ENCODE measurements around the gene SARS2.
"Not testable (repeated sequence)": the region's sequence is repeated elsewhere in the genome, so short reads cannot be mapped to it uniquely, and the experiment has no call there.

The SARS2 gene

GRCh38 chr19:38889803-38890202, 40.8 kb downstream of the SARS2 start:
- DNase-seq, result no peak

- no peak for DNase-seq
These were observed 41.7 kb downstream of the SARS2 start for GRCh38 chr19:38888876-38889275.

GRCh38 chr19:38884691-38885090, 45.9 kb downstream of the SARS2 start:
- not testable (repeated sequence) for DNase-seq

- no peak for DNase-seq
These were observed 47.3 kb downstream of the SARS2 start for GRCh38 chr19:38883286-38883685.

DNA sequence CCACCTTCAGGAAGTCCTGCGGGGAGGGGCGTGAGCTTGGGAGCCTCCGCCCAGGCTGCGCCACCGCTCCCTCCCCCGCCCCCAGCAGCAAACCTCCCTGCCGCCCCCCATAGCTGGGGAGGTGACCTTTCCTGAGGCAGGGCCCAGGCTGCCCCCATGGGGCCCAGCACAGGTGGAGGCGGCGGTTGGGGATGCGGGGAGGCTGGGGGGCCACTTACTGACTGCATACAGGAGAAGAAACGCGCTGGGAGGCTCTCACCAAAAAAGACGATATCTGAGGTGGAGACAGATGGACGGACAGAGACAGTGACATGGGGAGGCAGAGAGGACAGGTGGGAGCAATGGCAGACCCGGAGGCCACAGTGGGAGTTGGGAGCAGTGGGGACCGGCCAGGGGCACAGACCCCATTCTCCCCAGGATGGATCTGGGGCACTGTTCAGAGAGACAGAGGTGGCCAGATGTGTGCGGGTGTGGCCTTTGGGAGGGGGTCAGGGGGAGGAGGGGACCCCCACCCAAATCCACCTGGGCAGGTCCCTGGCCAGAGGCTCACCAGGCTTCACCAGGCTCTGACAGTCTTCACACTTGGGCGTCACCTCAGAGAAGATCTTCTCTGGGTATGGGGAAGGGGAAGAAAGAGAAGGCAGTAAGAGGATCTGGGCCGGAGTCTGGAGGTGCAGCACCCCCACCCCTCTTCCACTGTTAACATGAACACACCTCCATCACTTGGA, 49.5 kb downstream of the SARS2 start:
- DNase-seq, result no peak

DNA sequence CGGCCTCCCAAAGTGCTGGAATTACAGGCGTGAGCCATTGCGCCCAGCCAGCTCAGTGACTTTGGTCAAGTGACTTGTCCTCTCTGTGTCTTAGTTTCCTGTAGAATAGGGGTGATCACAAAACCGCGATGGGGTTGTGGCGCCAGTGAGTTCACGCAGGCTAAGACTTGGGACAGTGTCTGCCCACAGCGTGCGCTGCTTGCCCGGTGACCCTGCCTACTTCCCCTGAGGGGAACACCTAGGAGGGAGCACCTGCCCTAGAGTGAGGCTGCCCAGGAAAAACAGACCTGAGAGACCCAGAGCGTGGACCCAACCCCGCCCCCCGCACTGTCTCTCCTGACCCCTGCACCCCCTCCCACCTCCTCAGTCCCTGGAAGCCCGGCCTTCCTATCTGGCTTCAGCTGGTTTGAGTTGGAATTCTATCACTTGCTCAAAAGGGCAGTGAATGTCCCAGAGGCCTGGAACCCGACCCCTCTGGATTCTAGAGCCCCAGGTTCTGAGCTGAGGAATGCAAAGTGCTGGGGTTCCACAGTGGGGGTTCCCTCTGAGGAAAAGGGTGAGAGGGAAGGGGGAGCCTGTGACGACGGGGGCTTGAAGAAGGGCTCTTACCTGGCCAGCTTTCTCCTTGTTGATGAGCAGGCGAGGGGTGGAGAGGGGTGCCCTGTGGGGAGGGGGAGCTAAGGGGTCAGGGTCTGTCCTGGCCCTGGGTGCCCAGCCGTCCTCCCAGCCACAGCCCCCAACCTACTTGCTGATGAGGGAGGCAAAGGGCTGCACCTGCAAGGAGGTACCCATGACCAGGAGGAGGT, 50.3 kb downstream of the SARS2 start:
- DNase-seq, result no peak

DNA sequence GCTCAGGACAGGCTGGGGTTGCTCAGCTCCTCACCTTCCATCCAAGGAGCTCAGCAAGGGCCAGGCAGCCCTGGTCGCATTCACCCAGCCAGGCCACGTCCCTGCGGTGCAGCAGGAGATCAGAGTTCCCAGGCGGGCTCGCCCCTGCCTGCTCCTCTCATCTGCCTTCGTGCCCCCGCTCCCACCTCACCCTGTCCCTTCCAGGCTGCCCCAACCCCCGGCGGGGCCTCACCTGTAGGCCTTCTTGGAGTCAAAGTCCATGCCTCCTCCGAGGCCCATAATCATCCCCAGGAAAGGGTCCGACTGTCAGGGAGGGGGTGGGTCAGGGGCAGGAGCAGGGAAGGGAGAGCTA, 51.2 kb downstream of the SARS2 start:
- no peak for DNase-seq

GRCh38 chr19:38878575-38879399, 51.8 kb downstream of the SARS2 start:
- no peak for DNase-seq

- DNase-seq, result peak; percentile 78
These were observed 52.6 kb downstream of the SARS2 start, which contains the start of gene RINL for GRCh38 chr19:38877781-38878574. Gene RINL, minus strand, starts transcription at chr19:38878275. Its CDS starts 1,533 bp downstream, at chr19:38876742.

DNA sequence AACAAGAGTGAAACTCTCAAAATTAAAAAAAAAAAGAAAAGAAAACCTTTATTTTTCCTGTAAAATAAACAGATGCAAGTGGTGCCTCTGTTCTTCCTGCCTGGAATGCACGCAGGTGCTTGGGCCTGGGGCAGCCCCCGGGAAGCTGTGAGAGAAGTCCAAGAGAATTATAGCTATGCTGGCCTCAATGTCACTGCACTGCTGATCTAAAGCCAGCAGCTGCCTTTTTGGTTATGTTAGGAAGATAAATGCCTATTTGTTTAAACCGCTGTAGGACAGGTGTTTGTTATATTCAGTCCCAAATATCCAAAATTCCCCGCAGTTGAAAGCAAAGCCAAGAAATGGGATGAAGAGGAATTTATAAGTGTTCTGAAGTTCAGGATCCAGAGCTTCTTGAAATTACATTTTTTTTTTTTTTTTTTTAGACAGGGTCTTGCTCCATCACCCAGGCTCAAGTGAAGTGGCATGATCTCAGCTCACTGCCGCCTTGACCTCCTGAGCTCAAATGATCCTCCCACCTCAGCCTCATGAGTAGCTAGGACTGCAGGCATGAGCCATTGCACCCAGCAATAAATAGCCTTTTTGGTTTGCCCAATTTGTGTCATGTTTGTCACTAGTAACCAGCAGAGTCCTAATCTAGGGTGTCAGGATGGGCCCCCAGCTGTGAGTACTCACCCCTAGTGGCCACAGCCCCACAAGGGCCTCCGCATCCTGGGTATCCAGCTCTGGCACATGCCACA, 54.7 kb downstream of the SARS2 start:
- DNase-seq, result no peak

- DNase-seq, result not testable (repeated sequence)
These were observed 57.2 kb downstream of the SARS2 start for GRCh38 chr19:38873400-38873799.

- DNase-seq, result no peak
These were observed 60.0 kb downstream of the SARS2 start for GRCh38 chr19:38870612-38871011.

GRCh38 chr19:38869836-38870607, 60.5 kb downstream of the SARS2 start:
- DNase-seq, result peak; percentile 92

DNA sequence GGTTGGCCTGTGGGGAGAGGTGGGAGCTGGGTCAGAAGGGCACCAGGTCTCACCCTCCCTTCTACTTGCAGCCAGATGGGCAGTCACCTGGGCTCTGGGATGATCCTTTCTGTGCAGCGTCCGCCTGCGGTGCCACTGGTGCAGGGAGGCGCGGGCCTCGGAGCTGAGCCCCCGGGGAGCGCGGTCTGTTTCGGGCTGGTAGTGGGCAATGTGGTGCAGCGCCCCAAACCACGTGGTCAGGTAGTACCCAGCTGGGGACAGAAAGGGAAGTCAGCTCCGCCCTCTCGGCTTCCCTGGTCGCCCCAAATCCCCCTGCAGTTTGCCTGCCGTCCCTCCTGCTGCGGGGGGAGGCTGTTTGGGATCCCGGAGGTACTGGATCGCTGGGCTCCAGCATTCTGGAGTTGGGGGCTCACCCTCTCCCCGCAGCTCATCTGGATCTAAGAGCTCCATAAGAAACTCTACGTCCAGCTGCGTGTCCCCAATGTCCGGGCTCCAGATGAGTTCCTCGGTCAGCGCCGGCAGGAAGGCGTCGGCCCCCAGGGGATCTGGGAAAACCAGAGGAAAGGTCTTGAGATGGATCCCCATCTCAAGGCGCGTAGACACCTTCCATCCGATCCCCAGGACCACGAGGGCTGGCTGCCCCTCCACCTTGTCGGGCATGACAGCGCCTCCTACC, 61.3 kb downstream of the SARS2 start:
- peak; percentile 26 for DNase-seq

DNA sequence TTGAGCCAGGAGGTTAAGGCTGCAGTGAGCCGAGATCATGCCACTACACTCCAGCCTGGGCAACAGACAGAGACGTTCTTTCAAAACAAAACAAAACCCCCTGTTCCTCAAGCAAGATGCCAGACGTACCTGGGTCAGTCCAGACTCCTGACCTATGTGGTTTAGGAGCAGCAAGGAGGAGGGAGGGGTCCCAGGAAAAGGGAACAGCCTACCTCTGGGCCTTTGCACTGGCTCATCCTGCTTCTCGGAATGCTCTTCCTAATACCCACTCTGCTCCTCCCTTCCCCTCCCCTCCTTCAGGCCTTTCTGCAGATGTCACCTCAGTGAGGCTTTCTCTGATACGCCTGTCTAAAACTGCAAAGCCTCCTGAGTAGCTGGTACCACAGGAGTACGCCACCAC, 62.0 kb downstream of the SARS2 start:
- DNase-seq, result no peak

DNA sequence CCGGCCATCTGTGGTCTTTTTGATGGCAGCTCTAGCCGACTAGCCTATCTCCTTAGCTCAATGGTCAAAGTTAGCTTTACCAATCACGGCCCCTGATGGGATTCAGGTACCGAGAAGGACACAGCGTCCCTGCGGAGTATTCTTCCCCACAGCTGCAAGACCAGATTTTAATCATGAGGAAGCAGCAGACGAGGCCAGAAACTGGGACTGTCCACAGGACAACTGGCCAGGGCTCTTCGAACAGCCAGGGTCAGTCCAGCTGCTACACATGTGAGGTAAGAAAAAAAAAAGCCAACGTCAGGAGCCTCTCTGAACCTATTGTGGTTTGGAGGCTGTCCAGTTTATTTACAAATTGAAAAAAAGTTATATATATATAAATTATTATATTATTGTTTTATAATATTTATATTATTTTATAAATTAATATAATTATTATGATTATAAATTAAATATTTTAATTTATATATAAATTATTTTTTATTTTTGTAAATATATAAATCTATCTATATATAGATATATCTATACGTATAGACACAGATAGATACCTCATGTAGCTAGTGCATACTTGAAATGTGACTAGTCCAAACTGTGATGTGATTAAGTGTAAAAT, 63.3 kb downstream of the SARS2 start:
- no peak for DNase-seq

All from activated gamma-delta T cell treated with Interleukin-2 at 50 U/mL for 16 hours (primary cell).